Stomach (tissue), 9 donors: ENCODE data around the gene ELP2. TPM values are rescaled to one million over a fixed set of nuclear protein-coding genes. Genes with fewer than 3 reads are reported as not detected.

ENCODE experiments used
- DNase-seq, 2 donors: peaks; one replicate each; pipeline versions ENCODE4 v3.0.0 to v3.0.0-alpha.2; 2013 to 2019
- H3K27ac ChIP-seq, 5 donors: fragments of 200-600 bp in 4 of 5; sonication (generic) in 4 of 5; one replicate each; pipeline ENCODE4 v1.5.1; 2013 to 2019; ENCODE audit warnings: mild to moderate bottlenecking in 1 of 5, moderate library complexity in 1 of 5
- H3K27me3 ChIP-seq, 3 donors: fragments of 200-600 bp; sonication (generic); one replicate each; pipeline ENCODE4 v1.5.1; 2017 to 2019; ENCODE audit warnings: mixed run types in 1 of 3
- H3K36me3 ChIP-seq, 4 donors: fragments of 200-600 bp; sonication (generic); 1 replicate in 3 of 4; 2 replicates in 1 of 4; pipeline ENCODE4 v1.5.1; 2016 to 2019
- H3K4me1 ChIP-seq, 4 donors: fragments of 200-600 bp; sonication (generic); one replicate each; pipeline ENCODE4 v1.5.1; 2016 to 2019
- H3K4me3 ChIP-seq, 4 donors: fragments of 200-600 bp; sonication (generic) in 3 of 4; one replicate each; pipeline ENCODE4 v1.5.1; 2016 to 2019; ENCODE audit warnings: mild to moderate bottlenecking in 1 of 4
- H3K9me3 ChIP-seq, 4 donors: fragments of 200-600 bp; sonication (generic); one replicate each; pipeline ENCODE4 v1.5.1; 2016 to 2019
- EP300 ChIP-seq: sonication (generic); formaldehyde crosslinking; IDR thresholded peaks from one replicate; pipeline ENCODE4 v1.6.1; 2017; ENCODE audit warnings: antibody characterized with exemption
- POLR2A ChIP-seq, 4 donors: fragments of 450-650 bp; IDR thresholded peaks; one replicate each; pipeline ENCODE4 v1.6.1; 2016; ENCODE audit warnings: antibody characterized with exemption in 4 of 4, control low read depth in 2 of 4, mild to moderate bottlenecking in 1 of 4, moderate library complexity in 1 of 4
- POLR2AphosphoS5 ChIP-seq, 3 donors: sonication (generic); formaldehyde crosslinking; IDR thresholded peaks; one replicate each; pipeline ENCODE4 v1.6.1; 2016; ENCODE audit warnings: antibody characterized with exemption in 3 of 3
- WGBS, 5 donors: extraction: QIAGEN DNeasy Blood & Tissue Kit in 3 of 5; methylation state at CpG; one replicate each; pipeline versions ENCODE4 v1.1.5 to v1.1.7; 2013 to 2018; 5-methylcytosine and 5-hydroxymethylcytosine counted together
- intact Hi-C: fragments of 100-400 bp; cut with DNase I; formaldehyde crosslinking; loops from one replicate; pipeline ENCODE4 v1.15.1; 2023; ENCODE audit warnings: low total_unique reads
- polyA plus RNA-seq, 3 donors: library from polyadenylated mRNA; stranded (reverse); fragments of 200-250 nt; gene quantifications; one replicate each; pipeline ENCODE4 v1.2.3, GENCODE V29; 2013
- total RNA-seq, 5 donors: library from RNA; depleted of rRNA; stranded (reverse); fragments of >200 nt; gene quantifications; one replicate each; pipeline versions ENCODE4 v1.1.0 to v1.2.3, GENCODE V29; 2014 to 2016
- TF ChIP-seq, protein P1 (sequence below), 7 experiments: fragments of 450-650 bp in 4 of 7; fragments of 200-600 bp in 3 of 7; sonication (generic) in 3 of 7; IDR thresholded peaks; one replicate each; pipeline ENCODE4 v1.5.1; 2016 to 2019; ENCODE audit warnings: antibody characterized with exemption in 7 of 7, control low read depth in 2 of 7, mild to moderate bottlenecking in 1 of 7
- donor health status: healthy with polysubstance abuse.
- donor health status: Bipolar disorder and iron deficiency.
- donor health status: healthy.

The ELP2 gene
- total and polyA plus RNA-seq, 8 donors = 24.1 to 278 (median 63.4) TPM

- intact Hi-C loops = no loop called here
- Histone ChIP-seq H3K36me3 (peaks cover 42 to 99% (median 96%) of the 10 kb centered on the region in 4 donors), H3K27me3 (no peaks in the 10 kb centered on the region), H3K9me3 (no peaks in the 10 kb centered on the region), H3K27ac (no peak overlapping the region), H3K4me3 (no peak overlapping the region), H3K4me1 (no peaks in the 10 kb centered on the region)
- no peak for DNase-seq
- TF ChIP-seq EP300 (no peak), POLR2A (IDR thresholded peaks at IDR 0.05) (no peak), POLR2AphosphoS5 (IDR thresholded peaks at IDR 0.05) (no peak)
- TF ChIP-seq, protein P1, sequence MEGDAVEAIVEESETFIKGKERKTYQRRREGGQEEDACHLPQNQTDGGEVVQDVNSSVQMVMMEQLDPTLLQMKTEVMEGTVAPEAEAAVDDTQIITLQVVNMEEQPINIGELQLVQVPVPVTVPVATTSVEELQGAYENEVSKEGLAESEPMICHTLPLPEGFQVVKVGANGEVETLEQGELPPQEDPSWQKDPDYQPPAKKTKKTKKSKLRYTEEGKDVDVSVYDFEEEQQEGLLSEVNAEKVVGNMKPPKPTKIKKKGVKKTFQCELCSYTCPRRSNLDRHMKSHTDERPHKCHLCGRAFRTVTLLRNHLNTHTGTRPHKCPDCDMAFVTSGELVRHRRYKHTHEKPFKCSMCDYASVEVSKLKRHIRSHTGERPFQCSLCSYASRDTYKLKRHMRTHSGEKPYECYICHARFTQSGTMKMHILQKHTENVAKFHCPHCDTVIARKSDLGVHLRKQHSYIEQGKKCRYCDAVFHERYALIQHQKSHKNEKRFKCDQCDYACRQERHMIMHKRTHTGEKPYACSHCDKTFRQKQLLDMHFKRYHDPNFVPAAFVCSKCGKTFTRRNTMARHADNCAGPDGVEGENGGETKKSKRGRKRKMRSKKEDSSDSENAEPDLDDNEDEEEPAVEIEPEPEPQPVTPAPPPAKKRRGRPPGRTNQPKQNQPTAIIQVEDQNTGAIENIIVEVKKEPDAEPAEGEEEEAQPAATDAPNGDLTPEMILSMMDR (IDR thresholded peaks at IDR 0.05) = no peak
- 61 to 87% (median 83%) methylated on average over 5 of the region's 5 CpGs for WGBS, 5 donors
Observed at GRCh38 chr18:36169938-36170337, 40.2 kb downstream of the ELP2 start.

DNA sequence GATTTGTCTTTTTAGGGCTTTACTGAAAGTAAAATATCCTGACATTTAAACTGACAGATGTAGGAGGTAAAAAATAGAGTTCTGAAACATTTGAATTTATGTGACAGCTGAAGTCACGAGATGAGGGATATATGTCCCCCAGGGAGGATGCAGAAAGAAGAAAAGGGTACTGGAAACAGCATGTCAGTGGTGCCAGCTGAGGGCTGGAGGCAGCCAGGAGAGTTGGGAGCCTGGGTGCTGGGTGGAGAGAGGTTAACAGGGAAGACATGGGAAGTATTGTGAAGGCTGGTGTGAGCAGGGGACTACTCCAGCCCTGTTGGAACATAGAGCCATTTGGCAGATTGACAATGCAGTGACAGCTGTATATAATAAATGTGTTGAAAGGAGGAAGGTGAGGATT lies 45.8 kb downstream of the ELP2 start:
- WGBS, 5 donors = 82 to 97% (median 91%) methylated on average over 1 of the region's 1 CpG
- no peaks in the 10 kb centered on the region for H3K27me3 ChIP-seq
- peaks cover 3 to 12% (median 7%) of the 10 kb centered on the region in 4 donors for H3K4me1 ChIP-seq
- H3K27ac ChIP-seq = no peak overlapping the region
- no peak overlapping the region for H3K4me3 ChIP-seq
- no peaks in the 10 kb centered on the region for H3K9me3 ChIP-seq
- DNase-seq = no peak
- TF ChIP-seq POLR2A (IDR thresholded peaks at IDR 0.05) (no peak), EP300 (no peak), POLR2AphosphoS5 (IDR thresholded peaks at IDR 0.05) (no peak)
- TF ChIP-seq, protein P1 (IDR thresholded peaks at IDR 0.05) = no peak
- peaks cover 23 to 70% (median 68%) of the 10 kb centered on the region in 4 donors for H3K36me3 ChIP-seq
- intact Hi-C loops = no loop called here

- intact Hi-C loops = no loop called here
- Histone ChIP-seq H3K4me3 (no peak overlapping the region), H3K4me1 (peaks cover 3 to 14% (median 8%) of the 10 kb centered on the region in 4 donors), H3K27ac (no peak overlapping the region), H3K36me3 (peaks cover 23 to 63% (median 61%) of the 10 kb centered on the region in 4 donors), H3K27me3 (no peaks in the 10 kb centered on the region), H3K9me3 (no peaks in the 10 kb centered on the region)
- WGBS, 5 donors = 70 to 92% (median 89%) methylated on average over 2 of the region's 2 CpGs
- DNase-seq = no peak
- no peak for TF ChIP-seq POLR2A (IDR thresholded peaks at IDR 0.05)
- TF ChIP-seq POLR2AphosphoS5 (IDR thresholded peaks at IDR 0.05) = no peak
- TF ChIP-seq, protein P1 (IDR thresholded peaks at IDR 0.05) = no peak
- TF ChIP-seq EP300 = no peak
Observed at GRCh38 chr18:36176177-36176584, 46.5 kb downstream of the ELP2 start.

DNA sequence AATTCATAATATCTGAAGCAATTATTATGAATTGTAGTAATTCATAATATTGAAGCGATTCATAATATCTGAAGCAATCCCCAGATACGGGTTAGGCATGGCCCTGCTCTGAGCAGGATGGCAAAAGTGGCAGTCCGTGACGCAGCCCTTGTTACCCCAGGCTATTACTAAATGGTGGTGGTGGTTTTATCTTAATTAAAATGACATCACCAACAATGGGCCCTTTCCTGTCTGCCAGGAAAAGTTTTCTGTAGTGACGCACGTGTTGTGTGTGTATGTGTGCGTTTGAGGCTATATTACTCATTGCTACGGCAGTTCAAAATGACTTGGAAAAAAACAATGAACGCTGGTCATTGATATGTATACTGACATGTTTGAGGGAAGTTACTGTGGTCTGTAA lies 47.0 kb downstream of the ELP2 start:
- Histone ChIP-seq H3K36me3 (peaks cover 20 to 58% (median 55%) of the 10 kb centered on the region in 4 donors), H3K4me3 (no peak overlapping the region), H3K27ac (no peak overlapping the region), H3K27me3 (no peaks in the 10 kb centered on the region), H3K9me3 (no peaks in the 10 kb centered on the region), H3K4me1 (peaks cover 3 to 14% (median 8%) of the 10 kb centered on the region in 4 donors)
- intact Hi-C loops = no loop called here
- TF ChIP-seq, protein P1 (IDR thresholded peaks at IDR 0.05) = no peak
- TF ChIP-seq EP300 = no peak
- TF ChIP-seq POLR2A (IDR thresholded peaks at IDR 0.05) = no peak
- TF ChIP-seq POLR2AphosphoS5 (IDR thresholded peaks at IDR 0.05) = no peak
- no peak for DNase-seq
- 87 to 95% (median 93%) methylated on average over 9 of the region's 9 CpGs for WGBS, 5 donors
